Tibial artery (tissue), 4 donors: ENCODE results near the gene SLC66A2.

Experiments
- DNase-seq, 2 donors: peaks; one replicate each; pipeline ENCODE4 v3.0.0-alpha.2; 2019
- H3K27ac ChIP-seq, 2 donors: fragments of 200-600 bp; sonication (generic) in 1 of 2; 1 replicate in 1 of 2; 2 replicates in 1 of 2; pipeline ENCODE4 v1.5.1; 2018 to 2019; ENCODE audit warnings: mild to moderate bottlenecking in 1 of 2
- H3K27me3 ChIP-seq, 2 donors: fragments of 200-600 bp; sonication (generic) in 1 of 2; one replicate each; pipeline versions ENCODE4 v1.5.1 to v1.6.0; 2016 to 2019
- H3K36me3 ChIP-seq, 3 donors: fragments of 200-600 bp; sonication (generic) in 2 of 3; one replicate each; pipeline ENCODE4 v1.5.1; 2016 to 2019; ENCODE audit warnings: mild to moderate bottlenecking in 2 of 3
- H3K4me1 ChIP-seq, 4 donors: fragments of 200-600 bp; sonication (generic) in 2 of 4; 1 replicate in 3 of 4; 2 replicates in 1 of 4; pipeline ENCODE4 v1.5.1; 2016 to 2019
- H3K4me3 ChIP-seq, 2 donors: fragments of 200-600 bp; sonication (generic) in 1 of 2; 1 replicate in 1 of 2; 2 replicates in 1 of 2; pipeline ENCODE4 v1.5.1; 2018 to 2019; ENCODE audit warnings: mild to moderate bottlenecking in 2 of 2
- H3K9me3 ChIP-seq, 3 donors: fragments of 200-600 bp; sonication (generic) in 1 of 3; one replicate each; pipeline ENCODE4 v1.5.1; 2016 to 2019
- intact Hi-C: fragments of 100-400 bp; cut with DNase I; formaldehyde crosslinking; loops from one replicate; pipeline ENCODE4 v1.15.0; 2023; ENCODE audit warnings: low total_unique reads
- TF ChIP-seq, protein P1 (sequence below), 2 experiments: fragments of 200-600 bp in 1 of 2; fragments of 450-650 bp in 1 of 2; IDR thresholded peaks; one replicate each; pipeline ENCODE4 v1.5.1; 2017 to 2019; ENCODE audit warnings: antibody characterized with exemption in 2 of 2, mild to moderate bottlenecking in 1 of 2, moderate library complexity in 1 of 2

SLC66A2 gene

DNA sequence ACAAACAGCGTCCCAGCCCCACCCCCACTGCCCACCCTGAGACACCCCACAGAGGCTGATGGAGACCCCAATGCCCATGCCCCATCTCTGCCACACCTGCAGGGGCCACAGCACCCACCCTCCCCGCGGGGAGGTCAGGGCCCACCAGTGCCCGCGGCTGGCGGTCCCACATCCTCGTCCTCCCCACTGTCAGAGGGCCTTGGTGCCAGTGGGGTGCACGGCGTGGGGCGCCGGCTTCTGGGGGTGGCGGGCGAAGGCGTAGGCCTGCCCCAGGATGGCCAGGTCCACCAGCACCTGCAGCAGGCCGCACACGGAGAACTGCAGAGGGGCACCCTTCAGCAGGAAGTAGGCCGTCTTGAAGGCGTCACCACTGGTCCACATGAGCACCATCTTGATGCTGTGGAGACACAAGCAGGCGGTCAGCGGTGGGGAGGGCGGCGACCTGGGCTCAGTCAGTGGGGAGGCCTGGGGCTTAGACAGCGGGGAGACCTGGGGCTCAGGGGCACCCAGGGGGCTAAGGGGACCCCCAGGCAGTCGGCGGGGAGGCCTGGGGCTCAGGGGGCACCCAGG, 47.6 kb downstream of the SLC66A2 start:
- peak; percentile 19 to 62 for DNase-seq
- H3K27me3 ChIP-seq: no peaks in the 10 kb centered on the region
- H3K9me3 ChIP-seq: peaks cover 2 to 42% (median 23%) of the 10 kb centered on the region in 3 donors
- TF ChIP-seq, protein P1, sequence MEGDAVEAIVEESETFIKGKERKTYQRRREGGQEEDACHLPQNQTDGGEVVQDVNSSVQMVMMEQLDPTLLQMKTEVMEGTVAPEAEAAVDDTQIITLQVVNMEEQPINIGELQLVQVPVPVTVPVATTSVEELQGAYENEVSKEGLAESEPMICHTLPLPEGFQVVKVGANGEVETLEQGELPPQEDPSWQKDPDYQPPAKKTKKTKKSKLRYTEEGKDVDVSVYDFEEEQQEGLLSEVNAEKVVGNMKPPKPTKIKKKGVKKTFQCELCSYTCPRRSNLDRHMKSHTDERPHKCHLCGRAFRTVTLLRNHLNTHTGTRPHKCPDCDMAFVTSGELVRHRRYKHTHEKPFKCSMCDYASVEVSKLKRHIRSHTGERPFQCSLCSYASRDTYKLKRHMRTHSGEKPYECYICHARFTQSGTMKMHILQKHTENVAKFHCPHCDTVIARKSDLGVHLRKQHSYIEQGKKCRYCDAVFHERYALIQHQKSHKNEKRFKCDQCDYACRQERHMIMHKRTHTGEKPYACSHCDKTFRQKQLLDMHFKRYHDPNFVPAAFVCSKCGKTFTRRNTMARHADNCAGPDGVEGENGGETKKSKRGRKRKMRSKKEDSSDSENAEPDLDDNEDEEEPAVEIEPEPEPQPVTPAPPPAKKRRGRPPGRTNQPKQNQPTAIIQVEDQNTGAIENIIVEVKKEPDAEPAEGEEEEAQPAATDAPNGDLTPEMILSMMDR (IDR thresholded peaks at IDR 0.05): no peak
- H3K27ac ChIP-seq: no peak overlapping the region
- H3K36me3 ChIP-seq: peaks cover 26 to 38% (median 28%) of the 10 kb centered on the region in 3 donors
- H3K4me1 ChIP-seq: no peaks in the 10 kb centered on the region
- no peak overlapping the region for H3K4me3 ChIP-seq
- intact Hi-C loops: no loop called here

DNA sequence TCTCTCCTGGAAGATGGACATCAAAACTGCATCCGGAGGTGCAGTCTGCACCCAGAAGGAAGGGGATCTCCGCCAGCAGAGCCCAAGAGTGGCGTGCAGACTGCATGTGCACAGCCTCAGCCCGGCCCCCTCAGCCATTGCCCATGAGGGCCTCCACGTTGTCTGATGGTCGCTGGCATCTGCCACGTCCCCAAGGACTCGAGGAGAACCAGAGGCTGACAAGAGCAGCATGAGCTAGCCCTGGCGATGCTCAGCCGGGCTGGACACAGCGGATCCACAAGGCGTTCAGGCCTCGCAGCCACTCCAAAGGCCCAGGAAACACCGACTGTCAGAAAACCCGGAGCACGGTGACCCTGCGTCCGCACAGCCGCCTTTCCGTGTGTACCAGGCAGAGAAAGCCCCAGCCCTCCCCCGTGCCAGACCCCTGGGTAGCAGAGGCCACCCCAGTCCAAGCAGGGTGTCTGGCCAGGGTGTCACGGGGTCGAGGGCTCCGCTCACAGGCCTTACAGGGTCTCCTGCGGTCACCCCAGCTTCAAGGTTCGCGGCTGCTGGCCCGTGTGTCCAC, 48.3 kb downstream of the SLC66A2 start:
- Histone ChIP-seq H3K4me1 (no peaks in the 10 kb centered on the region), H3K27me3 (no peaks in the 10 kb centered on the region), H3K27ac (no peak overlapping the region), H3K4me3 (no peak overlapping the region), H3K9me3 (peaks cover 2 to 49% (median 30%) of the 10 kb centered on the region in 3 donors), H3K36me3 (peaks cover 25 to 38% (median 26%) of the 10 kb centered on the region in 3 donors)
- DNase-seq: peak; percentile 10 to 64
- TF ChIP-seq, protein P1 (IDR thresholded peaks at IDR 0.05): no peak
- intact Hi-C loops: no loop called here

DNA sequence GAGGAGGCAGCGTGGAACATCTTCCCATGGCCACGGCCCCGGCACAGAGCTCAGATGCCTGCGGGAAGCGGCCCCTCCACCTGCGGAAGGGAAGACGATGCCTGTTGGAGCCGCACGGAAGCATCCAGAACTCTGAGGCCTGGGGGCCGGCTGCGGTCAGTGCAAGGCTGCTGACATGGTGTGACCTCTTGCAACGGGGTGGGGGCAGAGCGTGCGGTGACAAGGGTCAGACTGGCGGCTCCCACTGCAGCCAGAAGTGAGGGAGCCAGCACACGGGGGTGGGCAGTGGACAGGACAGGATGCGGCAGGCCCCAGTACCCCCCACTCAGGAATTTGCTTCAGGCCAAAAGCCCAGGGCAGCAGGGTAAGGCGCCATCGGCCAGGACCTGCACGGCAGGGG, 48.8 kb downstream of the SLC66A2 start:
- Histone ChIP-seq H3K4me1 (no peaks in the 10 kb centered on the region), H3K9me3 (peaks cover 2 to 53% (median 34%) of the 10 kb centered on the region in 3 donors), H3K27ac (no peak overlapping the region), H3K36me3 (peaks cover 25 to 38% (median 26%) of the 10 kb centered on the region in 3 donors), H3K4me3 (no peak overlapping the region), H3K27me3 (no peaks in the 10 kb centered on the region)
- peak; percentile 15 to 60 for DNase-seq
- intact Hi-C loops: no loop called here
- TF ChIP-seq, protein P1 (IDR thresholded peaks at IDR 0.05): no peak

DNA sequence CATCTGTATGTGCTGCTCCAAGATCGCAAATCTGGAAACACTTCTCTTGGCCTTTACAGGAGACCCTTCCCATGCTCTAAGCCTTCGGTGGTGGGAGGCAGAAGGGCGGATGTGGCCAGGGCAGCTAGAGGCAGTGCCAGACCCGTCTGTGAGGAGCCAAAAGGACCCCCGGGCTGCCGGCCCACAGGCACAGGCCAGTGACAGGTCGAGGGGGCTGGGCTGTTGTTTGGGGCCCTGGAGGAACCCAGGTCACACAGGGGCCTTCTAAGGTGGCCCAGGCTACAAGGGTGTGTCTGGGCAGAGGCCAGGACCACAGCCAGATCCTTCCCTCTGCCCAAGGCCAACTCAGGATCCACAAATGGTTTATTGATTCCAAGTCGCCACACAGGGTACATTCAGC, 49.4 kb downstream of the SLC66A2 start:
- intact Hi-C loops: no loop called here
- Histone ChIP-seq H3K9me3 (peaks cover 8 to 59% (median 39%) of the 10 kb centered on the region in 3 donors), H3K27ac (no peak overlapping the region), H3K4me1 (no peaks in the 10 kb centered on the region), H3K36me3 (peaks cover 25 to 38% (median 26%) of the 10 kb centered on the region in 3 donors), H3K27me3 (no peaks in the 10 kb centered on the region), H3K4me3 (no peak overlapping the region)
- TF ChIP-seq, protein P1 (IDR thresholded peaks at IDR 0.05): no peak
- DNase-seq: peak; percentile 16 to 65

DNA sequence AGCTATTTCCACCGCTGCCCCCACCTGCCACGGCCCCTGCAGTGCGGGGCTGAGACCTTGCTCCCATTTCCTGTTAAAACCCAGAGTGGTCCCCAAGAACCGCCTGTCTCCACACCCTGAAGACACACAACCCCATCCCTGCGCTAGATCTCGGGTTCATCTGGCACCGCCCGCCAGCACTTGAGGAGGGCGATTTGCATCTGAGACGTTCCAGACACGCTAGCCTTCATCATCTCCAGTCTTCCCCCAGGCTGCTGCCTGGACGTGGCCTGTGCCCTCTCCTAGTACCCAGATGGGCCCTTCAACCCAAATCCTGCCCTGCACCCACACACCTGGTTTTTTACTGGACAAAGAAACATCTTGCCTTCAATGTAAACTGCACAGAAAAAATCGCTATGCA, 49.8 kb downstream of the SLC66A2 start:
- Histone ChIP-seq H3K9me3 (peaks cover 9 to 63% (median 43%) of the 10 kb centered on the region in 3 donors), H3K4me3 (no peak overlapping the region), H3K4me1 (no peaks in the 10 kb centered on the region), H3K27me3 (no peaks in the 10 kb centered on the region), H3K36me3 (peaks cover 25 to 38% (median 26%) of the 10 kb centered on the region in 3 donors), H3K27ac (no peak overlapping the region)
- intact Hi-C loops: no loop called here
- peak in 1 of 2 donors; percentile 11 for DNase-seq
- TF ChIP-seq, protein P1 (IDR thresholded peaks at IDR 0.05): no peak
